Adrenal gland (tissue), 12 donors: ENCODE results near the gene GRM3. TPM values are rescaled to one million over a fixed set of nuclear protein-coding genes. Genes with fewer than 3 reads are reported as not detected.

Experiments
- DNase-seq, 7 donors: peaks; one replicate each; pipeline ENCODE4 v3.0.0-alpha.2; 2019 to 2020
- H3K27ac ChIP-seq, 5 donors: fragments of 200-600 bp; sonication (generic) in 4 of 5; 1 replicate in 3 of 5; 2 replicates in 2 of 5; pipeline versions ENCODE4 v1.5.1 to v1.8.0; 2016 to 2020; ENCODE audit warnings: mild to moderate bottlenecking in 1 of 5
- H3K27me3 ChIP-seq: fragments of 200-600 bp; 2 replicates; pipeline ENCODE4 v1.8.0; 2021
- H3K36me3 ChIP-seq, 2 donors: fragments of 200-600 bp; replicated peaks in 1 of 2; 1 replicate in 1 of 2; 2 replicates in 1 of 2; pipeline versions ENCODE4 v1.5.1 to v1.8.0; 2018 to 2022
- H3K4me1 ChIP-seq, 2 donors: fragments of 200-600 bp; replicated peaks in 1 of 2; 1 replicate in 1 of 2; 2 replicates in 1 of 2; pipeline versions ENCODE4 v1.5.1 to v1.8.0; 2018 to 2021
- H3K4me3 ChIP-seq, 4 donors: fragments of 200-600 bp; sonication (generic) in 3 of 4; one replicate each; pipeline ENCODE4 v1.5.1; 2016 to 2018
- H3K9me3 ChIP-seq, 3 donors: fragments of 200-600 bp; sonication (generic) in 1 of 3; replicated peaks in 1 of 3; 1 replicate in 2 of 3; 2 replicates in 1 of 3; pipeline versions ENCODE4 v1.5.1 to v1.8.0; 2016 to 2021
- POLR2A ChIP-seq, 2 donors: fragments of 450-650 bp; IDR thresholded peaks; one replicate each; pipeline ENCODE4 v1.6.1; 2017; ENCODE audit warnings: antibody characterized with exemption in 2 of 2, mild to moderate bottlenecking in 2 of 2, moderate library complexity in 1 of 2
- WGBS, 4 donors: extraction: QIAGEN DNeasy Blood & Tissue Kit in 2 of 4; methylation state at CpG; one replicate each; pipeline versions ENCODE4 v1.1.5 to v1.1.7; 2013 to 2017; 5-methylcytosine and 5-hydroxymethylcytosine counted together
- intact Hi-C, 2 donors: fragments of 100-400 bp; cut with DNase I; formaldehyde crosslinking; loops; one replicate each; pipeline versions ENCODE4 v1.14.1 to v1.15.0; 2022 to 2023
- polyA plus RNA-seq, 3 donors: library from polyadenylated mRNA; stranded (reverse); fragments of 200-250 nt in 2 of 3; fragments of 350-450 nt in 1 of 3; fragmentation: Illumina TruSeq in 1 of 3; extraction: RNeasy Lipid Tissue Mini Kit (QIAGEN cat#74804) in 1 of 3; gene quantifications; one replicate each; pipeline ENCODE4 v1.2.3, GENCODE V29; 2013 to 2014
- total RNA-seq, 9 donors: library from RNA; depleted of rRNA in 4 of 9; stranded (reverse); fragments of >200 nt in 4 of 9; fragments of 120-200 nt in 1 of 9; fragmentation: NEBNext Ultra II Directional in 1 of 9; extraction: Animal tissue kit (Norgen Biotek cat#: 25700) in 1 of 9; gene quantifications; one replicate each; pipeline versions ENCODE4 v1.1.0 to v1.2.4, GENCODE V29; 2013 to 2023
- TF ChIP-seq, protein P1 (sequence below), 6 experiments: fragments of 450-650 bp in 4 of 6; fragments of 200-600 bp in 2 of 6; sonication (generic) in 1 of 6; IDR thresholded peaks; 1 replicate in 5 of 6; 2 replicates in 1 of 6; pipeline versions ENCODE4 v1.5.1 to v1.8.0; 2016 to 2021; ENCODE audit warnings: antibody characterized with exemption in 6 of 6, mild to moderate bottlenecking in 2 of 6, moderate library complexity in 1 of 6
- donor health status: healthy with polysubstance abuse.
- donor health status: Bipolar disorder and iron deficiency.
- donor health status: DM: yes; HTN: yes; CAD: no.
- donor health status: DM: no; HTN: no; CAD: no.
- donor health status: DM: no; HTN: no; CAD: no.
- donor health status: DM: yes; HTN: yes; CAD: no.

GRM3 gene
- total and polyA plus RNA-seq, 12 donors: 0.30 to 5.1 (median 1.8) TPM

DNA sequence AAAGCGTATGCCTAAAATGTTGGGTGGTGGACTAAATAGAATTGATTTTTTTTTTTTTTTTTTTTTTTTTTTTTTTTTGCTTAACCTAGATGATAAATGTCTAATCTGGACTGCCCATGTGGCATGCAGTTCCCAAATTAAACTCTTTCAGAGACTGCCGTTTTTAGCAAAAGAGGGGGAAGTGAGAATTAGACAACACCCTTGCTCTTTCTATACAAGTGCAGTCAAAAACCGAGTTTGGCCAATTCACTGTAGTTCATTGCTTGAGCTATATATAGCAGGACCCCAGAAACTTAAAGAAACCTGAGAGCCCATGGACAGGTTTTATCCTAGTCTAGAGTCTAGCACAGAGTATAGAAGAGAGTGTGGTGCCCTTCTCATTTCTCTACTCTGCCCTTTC, 141.9 kb downstream of the GRM3 start:
- intact Hi-C loops: no loop called here
- TF ChIP-seq POLR2A (IDR thresholded peaks at IDR 0.05): no peak
- TF ChIP-seq, protein P1, sequence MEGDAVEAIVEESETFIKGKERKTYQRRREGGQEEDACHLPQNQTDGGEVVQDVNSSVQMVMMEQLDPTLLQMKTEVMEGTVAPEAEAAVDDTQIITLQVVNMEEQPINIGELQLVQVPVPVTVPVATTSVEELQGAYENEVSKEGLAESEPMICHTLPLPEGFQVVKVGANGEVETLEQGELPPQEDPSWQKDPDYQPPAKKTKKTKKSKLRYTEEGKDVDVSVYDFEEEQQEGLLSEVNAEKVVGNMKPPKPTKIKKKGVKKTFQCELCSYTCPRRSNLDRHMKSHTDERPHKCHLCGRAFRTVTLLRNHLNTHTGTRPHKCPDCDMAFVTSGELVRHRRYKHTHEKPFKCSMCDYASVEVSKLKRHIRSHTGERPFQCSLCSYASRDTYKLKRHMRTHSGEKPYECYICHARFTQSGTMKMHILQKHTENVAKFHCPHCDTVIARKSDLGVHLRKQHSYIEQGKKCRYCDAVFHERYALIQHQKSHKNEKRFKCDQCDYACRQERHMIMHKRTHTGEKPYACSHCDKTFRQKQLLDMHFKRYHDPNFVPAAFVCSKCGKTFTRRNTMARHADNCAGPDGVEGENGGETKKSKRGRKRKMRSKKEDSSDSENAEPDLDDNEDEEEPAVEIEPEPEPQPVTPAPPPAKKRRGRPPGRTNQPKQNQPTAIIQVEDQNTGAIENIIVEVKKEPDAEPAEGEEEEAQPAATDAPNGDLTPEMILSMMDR (IDR thresholded peaks at IDR 0.05): no peak
- 63 to 83% (median 75%) methylated on average over 3 of the region's 3 CpGs for WGBS, 4 donors

GRCh38 chr7:86786376-86786775, 142.7 kb downstream of the GRM3 start:
- WGBS, 4 donors: 96 to 98% (median 98%) methylated on average over 26 to 36 of the region's 36 CpGs
- DNase-seq: no peak
- H3K4me3 ChIP-seq: no peak overlapping the region
- no peaks in the 10 kb centered on the region for H3K4me1 ChIP-seq
- no peaks in the 10 kb centered on the region for H3K27me3 ChIP-seq
- intact Hi-C loops: no loop called here
- no peak overlapping the region for H3K27ac ChIP-seq
- no peak for TF ChIP-seq POLR2A (IDR thresholded peaks at IDR 0.05)
- TF ChIP-seq, protein P1 (IDR thresholded peaks at IDR 0.05): no peak
- no peaks in the 10 kb centered on the region for H3K9me3 ChIP-seq
- H3K36me3 ChIP-seq: no peaks in the 10 kb centered on the region

More for the DNA sequence above, 141.9 kb downstream of the GRM3 start:
- no peak overlapping the region for H3K27ac ChIP-seq
- no peaks in the 10 kb centered on the region for H3K9me3 ChIP-seq
- no peaks in the 10 kb centered on the region for H3K4me1 ChIP-seq
- DNase-seq: no peak
- no peaks in the 10 kb centered on the region for H3K27me3 ChIP-seq
- no peaks in the 10 kb centered on the region for H3K36me3 ChIP-seq
- H3K4me3 ChIP-seq: no peak overlapping the region

GRCh38 chr7:86788948-86789347, 145.2 kb downstream of the GRM3 start:
- Histone ChIP-seq H3K36me3 (no peaks in the 10 kb centered on the region), H3K9me3 (no peaks in the 10 kb centered on the region), H3K27me3 (no peaks in the 10 kb centered on the region), H3K27ac (no peak overlapping the region), H3K4me1 (no peaks in the 10 kb centered on the region), H3K4me3 (no peak overlapping the region)
- intact Hi-C loops: no loop called here
- DNase-seq: no peak
- WGBS, 4 donors: 71 to 83% (median 82%) methylated on average over 1 of the region's 1 CpG
- TF ChIP-seq, protein P1 (IDR thresholded peaks at IDR 0.05): no peak
- TF ChIP-seq POLR2A (IDR thresholded peaks at IDR 0.05): no peak

GRCh38 chr7:86790383-86790782, 146.7 kb downstream of the GRM3 start:
- TF ChIP-seq, protein P1 (IDR thresholded peaks at IDR 0.05): no peak
- Histone ChIP-seq H3K4me1 (no peaks in the 10 kb centered on the region), H3K27ac (no peak overlapping the region), H3K4me3 (no peak overlapping the region), H3K27me3 (no peaks in the 10 kb centered on the region), H3K36me3 (no peaks in the 10 kb centered on the region), H3K9me3 (no peaks in the 10 kb centered on the region)
- no peak for DNase-seq
- intact Hi-C loops: no loop called here
